HL-60/S4 treated with retinoic acid at 250 ng/mL for 4 days and 3 days (cell line): Measurements from ENCODE around the gene AOX1.
"Not testable (repeated sequence)": the region's sequence is repeated elsewhere in the genome, so short reads cannot be mapped to it uniquely, and the experiment has no call there.

Experiments
- in situ Hi-C: fragments of 300-500 bp; cut with MboI; formaldehyde crosslinking; loops from 2 replicates; pipeline ENCODE4 v1.7.0; 2022; ENCODE audit warnings: low sequenced_read_pairs

The AOX1 gene

DNA sequence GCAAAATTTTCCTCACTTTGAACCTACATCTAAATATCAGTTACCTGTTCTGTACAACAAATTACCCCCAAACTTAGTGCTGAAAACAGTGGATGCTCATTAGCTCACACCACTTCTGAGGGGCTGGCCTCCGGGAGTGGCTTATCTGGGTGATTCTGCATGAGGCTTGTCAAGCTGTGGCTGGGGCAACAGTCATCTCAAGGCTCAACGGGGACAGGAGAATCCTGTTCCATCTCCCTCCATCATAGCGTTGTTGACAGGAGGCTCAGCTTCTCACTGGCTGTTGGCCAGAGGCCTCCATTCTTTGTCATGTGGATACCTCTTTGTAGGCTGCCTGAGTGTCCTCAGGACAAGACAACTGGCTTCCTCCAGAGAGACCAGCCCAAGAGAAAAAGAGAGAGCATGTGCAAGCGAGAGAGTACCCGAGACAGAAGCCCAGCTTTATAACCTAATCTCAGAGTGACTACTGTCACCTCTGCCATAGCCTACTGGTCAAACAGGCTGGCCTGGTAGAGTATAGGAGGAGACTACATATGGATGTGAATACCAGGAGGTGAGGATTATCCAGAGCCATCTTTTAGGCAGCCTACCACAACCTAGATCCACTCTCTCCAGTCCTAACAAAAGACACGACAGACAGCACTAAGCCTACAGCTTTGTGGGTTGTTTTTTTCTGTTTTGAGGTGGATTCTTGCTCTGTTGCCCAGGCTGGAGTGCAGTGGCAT, 79.1 kb downstream of the AOX1 start:
- in situ Hi-C loops = no loop called here

DNA sequence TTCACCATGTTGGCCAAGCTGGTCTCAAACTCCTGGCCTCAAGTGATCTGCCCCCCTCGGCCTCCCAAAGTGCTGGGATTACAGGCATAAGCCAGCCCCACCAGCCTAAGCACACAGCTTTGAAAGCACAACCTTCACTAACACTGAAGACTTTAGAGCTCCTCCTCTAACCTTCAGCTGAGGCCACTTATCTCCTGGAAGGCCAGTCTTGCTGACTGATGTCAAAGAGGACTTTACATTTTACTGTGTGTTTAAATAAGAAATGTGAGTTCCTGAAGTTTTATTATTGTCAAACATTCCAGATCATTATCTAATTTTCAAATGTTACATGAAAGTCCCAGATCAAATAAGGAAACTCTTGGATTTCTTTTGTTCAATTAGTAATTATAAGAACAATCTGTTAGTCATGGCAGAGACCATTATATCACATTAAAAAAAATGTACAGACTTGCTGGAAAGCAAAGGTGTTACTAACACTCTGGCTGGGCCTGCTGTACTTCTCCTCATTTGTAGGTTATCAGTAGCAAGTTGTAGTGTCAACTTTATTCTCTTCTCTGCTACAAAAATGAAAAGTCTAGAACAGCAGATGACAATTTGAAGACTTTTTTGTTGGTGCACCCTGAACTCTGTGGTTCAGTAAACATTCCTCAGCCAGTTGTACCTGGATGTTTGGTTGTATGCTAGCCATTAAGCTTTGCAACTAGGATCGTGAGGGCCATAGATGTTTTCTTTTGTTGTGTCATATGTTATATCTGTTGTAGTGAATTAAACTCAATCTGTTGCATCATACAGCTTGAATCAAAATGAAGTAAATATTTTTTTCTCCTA, 80.0 kb downstream of the AOX1 start:
- in situ Hi-C loops = no loop called here

DNA sequence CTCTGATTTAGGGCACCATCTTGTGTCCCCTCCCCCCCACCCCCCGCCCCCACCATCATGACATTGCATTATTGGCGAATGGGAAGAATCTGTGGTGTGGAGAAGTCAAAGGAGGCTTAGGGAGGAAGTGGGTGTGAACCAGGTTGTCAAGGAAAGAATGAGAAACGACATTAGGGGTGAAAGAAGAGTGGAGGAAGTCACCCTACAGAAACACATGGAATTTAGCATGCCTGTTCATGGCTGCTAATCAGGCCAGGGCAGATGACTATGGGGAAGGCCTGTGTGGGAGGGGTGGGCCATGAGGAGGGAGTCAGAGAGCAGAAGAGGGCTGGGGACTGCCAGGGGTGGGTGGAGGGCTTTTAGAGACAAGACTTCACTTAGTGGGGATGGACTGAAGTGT, 81.6 kb downstream of the AOX1 start:
- in situ Hi-C loops = no loop called here

DNA sequence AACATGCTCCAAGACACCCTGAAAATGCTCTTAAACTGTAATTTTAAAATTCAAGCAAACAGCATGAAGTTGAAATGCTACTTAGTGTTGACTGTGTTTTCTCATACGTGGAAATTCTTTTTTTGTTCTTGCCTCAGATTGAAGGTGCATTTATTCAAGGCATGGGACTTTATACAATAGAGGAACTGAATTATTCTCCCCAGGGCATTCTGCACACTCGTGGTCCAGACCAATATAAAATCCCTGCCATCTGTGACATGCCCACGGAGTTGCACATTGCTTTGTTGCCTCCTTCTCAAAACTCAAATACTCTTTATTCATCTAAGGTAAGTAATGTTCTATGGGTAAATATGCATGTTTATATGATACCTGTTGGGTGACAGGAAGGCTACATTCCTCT, 82.7 kb downstream of the AOX1 start:
- in situ Hi-C loops = no loop called here

DNA sequence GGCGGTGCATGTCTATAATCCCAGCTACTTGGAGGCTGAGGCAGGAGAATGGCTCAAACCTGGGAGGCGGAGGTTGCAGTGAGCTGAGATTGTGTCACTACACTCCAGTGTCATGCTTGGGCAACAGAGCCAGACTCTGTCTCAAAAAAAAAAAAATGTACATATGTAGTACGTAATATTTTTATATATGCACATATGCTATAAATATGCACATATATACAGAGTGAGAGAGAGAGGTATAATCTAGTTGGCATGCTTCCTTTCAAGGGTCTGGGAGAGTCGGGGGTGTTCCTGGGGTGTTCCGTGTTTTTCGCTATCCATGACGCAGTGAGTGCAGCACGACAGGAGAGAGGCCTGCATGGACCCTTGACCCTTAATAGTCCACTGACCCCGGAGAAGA, 83.5 kb downstream of the AOX1 start:
- in situ Hi-C loops = no loop called here

DNA sequence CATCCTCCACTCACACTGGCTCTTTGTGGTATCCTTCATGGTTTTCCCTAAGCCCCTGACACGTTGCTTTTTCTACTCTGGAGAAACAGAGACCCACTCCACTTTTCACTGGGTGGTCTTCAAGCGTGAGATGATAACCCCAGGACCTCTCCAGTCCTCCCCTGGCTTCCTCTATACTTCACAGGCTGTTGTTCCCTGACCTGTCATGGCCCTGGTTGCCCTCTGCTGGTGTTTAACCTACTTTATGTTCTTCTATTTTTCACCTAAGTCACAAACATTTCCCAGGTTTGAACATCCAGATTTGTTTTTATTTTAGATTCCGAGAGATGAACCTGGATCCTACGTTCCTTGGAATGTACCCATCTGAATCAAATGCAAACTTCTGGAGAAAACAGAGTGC, 84.5 kb downstream of the AOX1 start:
- in situ Hi-C loops = no loop called here

DNA sequence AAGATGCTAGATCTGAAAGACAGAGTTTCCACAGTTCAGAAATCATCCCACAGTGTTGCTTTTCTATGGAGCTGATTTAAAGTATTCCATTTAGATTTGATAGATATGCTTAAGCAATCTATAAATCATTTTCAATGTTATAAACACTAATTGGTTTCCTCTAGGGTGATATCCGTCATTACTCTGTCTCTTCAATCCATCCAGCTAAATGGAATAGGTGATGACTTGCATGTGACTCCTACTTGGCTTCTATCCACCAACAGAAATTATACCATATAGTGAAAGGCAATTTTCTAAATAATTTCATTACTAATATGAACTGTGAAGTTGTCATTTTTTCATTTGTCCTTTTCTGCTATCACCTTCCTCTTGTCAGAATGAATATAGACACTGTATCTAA, 84.9 kb downstream of the AOX1 start:
- in situ Hi-C loops = no loop called here

DNA sequence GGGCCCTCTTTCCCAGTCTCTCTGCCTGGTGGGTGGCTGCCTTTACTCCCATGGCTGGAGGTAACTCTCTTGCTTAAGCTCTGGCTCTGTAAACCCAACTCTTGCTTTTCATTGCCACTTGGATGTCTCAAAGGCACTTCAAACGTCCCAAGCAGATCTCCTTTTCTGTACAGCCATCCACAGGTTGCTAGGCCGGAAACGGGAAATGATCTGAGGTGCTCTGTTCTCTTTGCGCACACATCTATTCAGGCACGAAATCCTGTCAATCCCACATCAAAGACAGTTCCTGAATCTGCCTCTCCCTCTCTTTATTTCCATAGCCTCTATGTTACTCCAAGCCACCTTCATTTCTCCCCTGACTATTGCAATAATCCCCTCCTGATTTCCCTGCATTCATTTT, 87.4 kb downstream of the AOX1 start:
- in situ Hi-C loops = no loop called here

DNA sequence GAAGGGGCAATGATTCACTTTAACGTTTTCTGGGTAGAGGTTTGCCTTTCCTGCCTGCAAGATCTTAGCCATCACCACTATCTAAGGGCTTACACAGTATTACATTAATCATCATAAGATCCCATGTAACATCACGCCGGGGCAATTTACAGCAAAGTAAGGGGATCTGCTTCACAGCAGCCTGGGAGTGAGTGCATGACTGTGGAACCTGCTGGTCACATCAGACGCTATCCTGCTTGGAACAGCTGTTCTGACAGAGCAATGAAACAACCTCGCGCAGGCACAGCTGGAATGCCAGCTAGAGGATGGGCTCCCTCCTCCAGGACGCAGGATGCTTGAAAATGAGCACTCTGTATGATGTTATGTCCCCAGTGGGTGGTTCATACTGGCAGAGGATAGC, 89.0 kb downstream of the AOX1 start:
- in situ Hi-C loops = no loop called here

DNA sequence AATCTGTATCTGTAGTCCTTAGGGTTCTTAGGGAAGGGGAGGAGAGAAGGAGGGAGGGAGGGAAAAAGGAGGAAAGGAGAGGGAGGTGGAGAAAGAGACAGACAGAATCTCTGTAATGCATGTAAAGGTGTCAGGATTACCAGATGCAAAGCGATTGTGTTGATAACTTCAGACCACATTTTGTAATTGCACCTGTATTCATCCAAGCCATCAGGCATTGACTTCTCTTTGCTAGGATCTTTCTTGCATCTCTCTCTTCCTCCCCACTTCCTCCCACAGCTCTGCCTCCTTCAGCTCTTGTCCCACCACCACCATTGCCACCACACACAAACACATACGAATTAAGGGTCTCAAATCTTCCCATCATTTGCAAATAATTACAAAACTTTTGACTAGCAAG, 91.4 kb downstream of the AOX1 start:
- in situ Hi-C loops = no loop called here

DNA sequence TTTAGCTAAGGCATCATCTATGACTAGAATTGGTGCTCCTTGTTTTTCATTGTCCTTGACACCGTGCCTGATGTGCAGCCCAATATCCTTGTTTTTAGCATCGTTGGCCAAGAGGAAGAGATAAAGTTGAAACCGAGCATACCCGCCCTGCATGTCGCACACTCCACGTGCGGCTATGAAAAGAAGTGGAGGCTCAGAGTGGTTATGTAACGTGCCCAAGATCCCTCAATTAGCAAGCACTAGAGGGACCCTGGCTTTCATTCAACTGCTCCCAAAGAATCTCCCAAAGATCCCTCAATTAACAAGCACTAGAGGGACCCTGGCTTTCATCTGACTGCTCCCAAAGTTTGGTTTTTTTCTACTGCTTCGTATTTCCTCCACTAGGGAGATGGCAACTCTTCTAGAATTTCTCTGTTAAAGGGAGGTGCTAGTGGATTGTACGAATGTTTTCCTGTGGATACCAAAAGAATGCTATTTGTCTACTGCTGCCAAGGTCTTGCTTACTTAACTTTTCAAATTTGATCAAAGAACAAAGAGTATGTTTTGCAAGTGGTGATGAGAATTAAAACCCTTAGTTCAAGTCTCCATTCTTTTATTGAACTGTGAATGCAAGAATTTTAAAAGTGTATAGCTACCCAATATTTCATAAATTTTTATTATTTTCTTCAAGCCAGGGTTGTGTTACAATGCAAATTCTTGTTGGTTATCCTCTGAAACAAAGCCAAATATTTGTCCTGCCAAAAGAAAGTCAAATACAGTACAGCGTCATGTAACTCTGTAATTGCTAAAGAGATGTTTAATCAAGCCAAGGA, 92.1 kb downstream of the AOX1 start:
- in situ Hi-C loops = no loop called here

DNA sequence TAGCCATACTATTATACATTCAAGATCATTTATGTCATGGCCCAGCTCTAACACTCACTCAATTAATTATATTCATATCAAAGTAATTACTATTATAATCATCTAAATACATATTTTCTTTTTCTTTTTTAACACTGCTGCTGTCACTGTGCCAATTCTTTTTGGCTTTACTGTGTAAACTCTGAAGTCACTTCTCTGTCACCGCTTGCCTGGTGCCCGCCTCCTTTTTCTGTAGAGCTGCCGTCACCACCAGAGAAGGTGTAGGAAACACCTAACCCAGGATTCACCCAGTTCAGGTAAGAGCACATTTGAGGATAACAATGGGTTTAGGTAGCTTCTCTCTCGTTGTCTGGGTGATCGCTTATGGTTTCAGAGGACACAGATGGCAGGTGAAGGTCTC, 93.3 kb downstream of the AOX1 start:
- in situ Hi-C loops = no loop called here

DNA sequence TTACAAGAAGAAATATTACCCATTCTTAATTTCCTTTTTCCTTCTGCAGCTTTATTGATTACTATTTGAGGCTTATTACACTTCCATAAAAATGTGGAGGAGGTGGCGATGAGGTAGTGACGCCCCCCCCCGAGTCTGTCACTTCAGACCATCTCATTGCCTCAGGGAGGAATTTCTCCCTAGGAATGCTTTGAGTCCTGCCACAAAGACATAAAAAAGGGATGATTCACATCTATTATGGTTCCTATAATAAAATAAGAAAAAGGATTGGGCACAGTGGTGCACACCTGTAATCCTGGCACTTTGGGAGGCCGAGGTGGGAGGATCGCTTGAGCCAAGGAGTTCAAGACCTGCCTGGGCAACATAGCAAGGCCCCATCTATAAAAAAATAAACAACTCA, 93.7 kb downstream of the AOX1 start:
- in situ Hi-C loops = no loop called here

DNA sequence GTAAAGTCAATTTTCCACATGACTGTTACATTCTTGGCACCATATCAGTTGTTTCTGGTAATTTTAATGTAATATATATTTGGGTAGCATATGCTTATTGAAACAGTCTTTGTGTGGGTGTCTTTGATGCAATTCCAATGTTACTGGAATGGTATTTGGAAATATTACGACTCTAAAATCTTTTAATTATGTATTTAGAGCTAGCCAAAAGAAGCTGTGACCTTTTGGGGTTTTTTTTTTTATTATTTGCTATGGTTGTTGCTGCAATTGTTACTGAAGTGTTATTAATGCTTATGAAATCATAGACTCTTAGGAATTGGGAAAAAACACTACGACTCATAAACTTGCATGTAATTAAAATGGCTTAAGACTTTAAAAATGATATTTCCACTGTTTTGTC, 95.9 kb downstream of the AOX1 start:
- in situ Hi-C loops = no loop called here

DNA sequence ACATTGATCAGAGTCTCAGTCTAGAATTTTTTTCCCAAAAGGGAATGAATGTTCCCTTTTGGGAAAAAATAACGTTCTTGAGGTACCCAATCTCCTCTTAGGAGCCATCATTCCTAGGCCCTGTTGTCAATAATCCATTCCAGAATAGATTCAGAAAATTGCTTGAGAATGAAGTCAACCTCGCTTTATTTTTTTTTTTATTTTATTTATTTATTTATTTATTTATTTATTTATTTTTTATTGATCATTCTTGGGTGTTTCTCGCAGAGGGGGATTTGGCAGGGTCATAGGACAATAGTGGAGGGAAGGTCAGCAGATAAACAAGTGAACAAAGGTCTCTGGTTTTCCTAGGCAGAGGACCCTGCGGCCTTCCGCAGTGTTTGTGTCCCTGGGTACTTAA, 96.6 kb downstream of the AOX1 start:
- in situ Hi-C loops = not testable (repeated sequence)

DNA sequence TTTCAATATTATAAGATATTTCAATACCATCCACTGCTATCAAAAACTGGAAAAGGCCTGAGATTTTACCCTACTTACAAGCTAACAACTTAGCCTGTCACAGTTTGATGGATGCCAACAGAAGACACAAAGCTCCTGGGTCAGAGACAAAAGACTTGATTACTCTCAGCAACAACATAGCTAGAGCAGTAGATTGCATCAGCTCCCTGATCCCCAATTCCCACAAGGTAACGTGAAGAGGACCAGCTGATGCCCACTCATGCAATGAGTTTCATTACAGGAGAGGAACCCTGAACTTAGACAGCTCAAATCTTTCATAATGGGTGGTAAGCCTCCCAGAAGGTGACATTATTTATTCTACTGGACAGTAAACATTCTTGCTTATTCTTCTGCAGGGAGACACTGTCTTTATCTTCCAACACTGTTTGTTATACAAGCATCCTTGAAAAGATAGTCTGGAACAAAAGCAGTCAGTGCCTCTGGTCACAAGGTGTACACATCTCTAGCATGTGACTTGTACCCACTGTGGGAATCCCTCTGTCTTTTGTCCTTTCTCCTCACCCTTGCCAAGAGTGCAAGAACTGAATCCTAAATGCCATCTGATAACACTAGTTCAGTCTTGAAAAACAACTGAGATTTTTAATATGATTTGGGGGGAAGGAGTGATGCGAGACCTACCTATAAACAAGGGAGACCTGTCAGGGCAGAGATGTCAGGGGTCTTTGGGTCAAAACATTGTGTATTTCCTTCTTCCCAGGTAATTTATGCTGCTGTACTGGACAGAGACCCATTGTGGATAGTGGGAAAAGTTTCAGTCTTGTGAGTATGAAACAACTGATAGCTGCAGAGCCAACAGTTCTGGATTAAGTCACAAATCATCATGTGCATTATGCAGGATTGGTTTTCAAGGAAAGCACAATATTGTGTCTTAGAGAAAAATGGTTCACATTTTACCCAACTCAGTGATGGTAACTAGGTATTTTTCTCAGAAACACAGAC, 102.4 kb downstream of the AOX1 start:
- in situ Hi-C loops = no loop called here

DNA sequence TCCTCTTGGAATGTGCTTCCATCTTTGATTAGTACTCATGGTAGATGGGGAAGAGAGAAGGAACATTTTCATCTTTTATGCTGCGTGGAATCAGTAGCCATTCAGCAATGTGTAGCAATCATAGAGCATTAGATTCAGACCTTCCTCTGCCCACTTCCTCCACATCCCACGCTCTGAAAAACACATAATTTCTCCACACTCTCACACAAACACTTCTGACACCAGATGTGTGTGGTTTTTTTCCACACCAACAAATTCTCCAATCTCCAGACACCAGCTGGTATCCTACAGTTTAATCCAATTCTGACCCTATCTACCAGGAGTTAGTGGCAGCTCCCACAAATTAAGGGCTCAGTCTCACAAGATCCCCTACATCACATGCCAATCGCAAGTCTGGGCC, 103.3 kb downstream of the AOX1 start:
- in situ Hi-C loops = no loop called here

DNA sequence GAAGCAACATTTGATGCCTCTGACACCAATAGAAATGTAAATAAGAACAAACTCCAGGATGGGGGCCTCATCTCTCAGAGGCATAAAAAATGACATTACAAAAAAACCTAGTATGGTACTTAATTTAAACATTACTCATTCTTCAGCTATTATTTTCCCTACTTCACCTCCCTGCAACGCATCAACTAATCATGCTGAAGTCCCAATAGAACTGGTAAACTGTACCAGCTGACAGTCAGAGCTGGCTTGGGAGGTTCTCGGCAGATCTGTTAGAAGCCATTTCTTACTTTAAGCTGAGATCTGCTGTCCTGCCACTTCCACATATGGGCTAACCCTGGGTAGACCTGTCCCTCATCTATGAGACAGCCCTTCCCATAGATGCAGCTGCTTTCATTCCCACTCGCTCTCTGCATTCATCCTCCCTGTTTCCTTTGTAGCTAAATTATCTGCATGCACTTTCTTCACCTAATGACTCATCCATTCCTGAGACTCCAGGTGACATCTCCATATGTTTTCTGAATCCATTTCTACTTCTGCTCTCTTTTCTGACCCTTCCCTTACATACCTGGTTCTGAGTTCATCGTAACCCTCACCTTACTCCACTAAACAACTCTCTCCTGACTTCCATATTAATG, 108.1 kb downstream of the AOX1 start:
- in situ Hi-C loops = no loop called here

DNA sequence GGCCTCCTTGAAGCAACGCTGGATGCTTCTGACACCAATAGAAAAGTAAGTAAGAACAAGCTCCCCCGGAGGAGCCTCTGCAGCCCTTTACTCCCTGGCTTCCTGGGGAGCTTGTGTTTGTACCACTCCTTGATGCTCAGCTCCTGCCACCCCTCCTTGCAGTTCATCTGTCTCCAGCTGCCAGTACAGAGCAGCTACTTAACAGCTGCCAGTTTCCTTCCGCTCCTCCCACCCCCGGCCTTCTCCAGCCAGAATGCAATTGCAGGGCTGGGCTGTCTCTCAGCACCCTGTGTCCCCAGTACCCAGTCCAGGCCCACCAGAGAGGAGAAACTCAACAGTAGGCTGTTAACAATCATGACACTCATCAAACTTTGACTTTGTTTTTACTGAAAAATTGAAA, 109.4 kb downstream of the AOX1 start:
- in situ Hi-C loops = no loop called here

DNA sequence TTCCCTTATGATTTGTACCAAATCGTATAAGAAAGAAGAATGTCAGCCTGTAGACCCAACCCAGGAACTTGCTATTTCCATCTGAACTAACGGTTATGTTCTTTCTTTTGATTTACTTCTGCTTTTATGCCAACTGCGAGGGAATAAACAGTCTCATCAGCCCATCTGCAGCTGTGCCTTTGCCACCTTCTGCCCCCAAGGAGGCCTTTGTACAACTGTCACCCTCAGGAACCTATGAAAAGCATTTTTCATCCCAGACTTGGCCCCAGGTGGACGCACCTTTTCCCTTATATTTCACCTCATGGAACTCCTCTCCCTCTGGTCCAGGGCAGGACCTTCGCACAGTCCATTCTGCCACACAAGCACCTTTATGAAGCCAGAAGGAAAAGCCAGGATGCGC, 109.8 kb downstream of the AOX1 start:
- in situ Hi-C loops = no loop called here
